DMS153 treated with DMSO at 0.1 percent for 48 hours (cell line): ENCODE results near the gene CLEC16A.

Experiments
- DNase-seq: peaks from one replicate; lab custom pipeline; 2025; ENCODE audit not compliant: unreplicated experiment; lab: John Stamatoyannopoulos, UW

Gene CLEC16A

GRCh38 chr16:10987361-10988163, 43.2 kb downstream of the CLEC16A start:
- DNase-seq, result no peak

DNA sequence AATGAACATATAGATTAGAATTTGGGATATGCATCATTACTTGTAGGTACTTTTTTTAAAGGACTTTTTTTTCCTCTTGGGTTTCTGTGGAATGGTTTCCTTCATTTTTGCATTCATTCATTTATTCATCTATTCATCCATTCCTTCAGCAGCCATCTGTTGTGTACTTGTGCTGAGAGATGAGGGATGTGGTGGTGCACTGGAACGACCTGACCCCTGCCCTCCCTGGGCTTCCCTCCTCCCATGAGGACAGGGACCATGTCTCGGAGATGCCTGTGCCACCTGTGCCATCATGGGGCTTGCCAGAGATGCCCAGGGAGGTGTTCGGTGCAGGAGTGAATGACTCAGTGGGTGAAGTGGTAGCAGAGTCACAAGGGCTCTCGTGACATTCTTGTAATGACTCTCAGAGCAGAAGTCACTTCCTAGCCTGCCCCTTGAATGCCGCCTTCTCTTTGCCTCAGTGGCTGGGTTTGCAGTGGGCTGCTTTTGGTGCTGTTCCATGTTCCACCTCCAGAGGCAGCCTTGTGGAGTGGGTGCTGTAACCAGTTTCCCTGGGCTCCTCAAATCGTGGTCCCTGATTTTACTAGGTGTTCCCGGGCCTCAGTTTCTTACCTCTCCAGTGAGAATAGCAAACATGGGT, 43.9 kb downstream of the CLEC16A start:
- DNase-seq, result no peak

DNA sequence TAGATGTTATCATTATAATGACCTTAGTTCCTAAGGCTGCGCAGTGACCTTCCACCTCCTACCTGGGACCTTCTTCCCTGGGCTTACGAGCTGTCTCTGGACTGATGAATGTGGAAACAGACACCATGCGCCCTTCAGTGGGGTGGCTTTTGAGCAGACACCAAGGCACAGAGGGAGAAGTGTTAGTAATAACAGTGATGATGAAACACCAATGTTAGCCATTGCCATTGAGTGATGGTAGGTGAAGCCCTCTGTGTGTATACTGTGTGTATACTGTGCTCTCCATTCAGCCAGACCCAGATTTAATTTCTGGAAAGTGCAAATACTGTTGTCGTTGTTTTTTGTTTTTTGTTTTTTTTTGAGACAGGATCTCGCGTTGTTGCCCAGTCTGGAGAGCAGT, 44.5 kb downstream of the CLEC16A start:
- DNase-seq, result no peak

DNA sequence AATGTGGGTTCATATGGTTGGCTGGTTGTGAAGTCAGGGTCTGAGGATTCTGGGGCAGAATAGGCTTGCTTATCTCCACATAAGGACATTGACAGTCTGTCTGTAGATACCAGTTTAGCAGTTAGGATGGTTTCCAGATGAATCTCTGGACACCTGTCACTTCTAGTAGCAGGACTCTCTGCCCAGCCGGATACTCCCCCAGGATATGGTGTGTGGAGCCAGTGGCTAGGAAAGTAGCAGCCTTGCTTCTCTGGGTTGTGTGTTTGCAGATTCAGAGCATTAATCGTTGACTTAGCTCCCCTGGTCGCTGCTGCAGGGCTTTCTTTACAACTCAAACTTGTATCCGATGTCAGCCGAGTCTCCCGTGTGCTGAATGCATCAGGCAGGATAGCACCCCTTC, 45.2 kb downstream of the CLEC16A start:
- no peak for DNase-seq

DNA sequence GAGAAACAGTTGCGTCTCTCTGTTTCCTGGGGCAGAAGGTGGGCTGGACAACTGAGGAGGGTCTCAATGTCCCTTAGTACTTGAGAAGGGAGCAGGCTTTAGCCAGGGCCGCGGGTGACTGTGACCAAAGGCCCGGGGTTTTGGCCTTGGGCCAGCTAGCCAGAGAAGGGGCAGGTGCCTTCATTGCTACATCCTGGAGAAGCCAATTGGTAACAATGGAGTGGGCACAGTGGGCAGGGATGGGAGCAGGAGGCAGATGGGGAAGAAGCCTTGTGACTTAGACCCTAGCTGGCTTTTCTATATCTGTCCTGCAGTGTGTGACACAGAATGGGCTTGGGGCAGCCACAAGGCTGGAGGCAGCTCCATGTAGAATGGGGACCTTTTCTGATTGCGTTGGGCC, 46.0 kb downstream of the CLEC16A start:
- no peak for DNase-seq

DNA sequence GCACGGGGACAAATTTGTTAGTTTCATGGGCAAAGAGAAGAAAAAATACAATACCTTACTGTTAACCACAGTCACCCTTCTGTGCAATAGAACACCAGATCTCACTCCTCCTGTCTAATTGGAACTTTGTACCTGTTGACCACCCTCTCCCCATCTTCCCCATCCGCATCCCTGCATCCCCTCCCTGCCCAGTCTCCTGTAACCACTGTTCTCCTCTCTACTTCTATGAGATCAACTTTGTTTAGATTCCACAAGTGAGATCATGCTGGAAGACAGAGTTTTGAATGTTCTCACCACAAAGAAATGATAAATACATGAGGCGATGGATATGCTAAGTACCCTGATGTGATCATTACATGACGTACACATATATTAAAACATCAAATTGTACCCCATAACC, 47.7 kb downstream of the CLEC16A start:
- no peak for DNase-seq

GRCh38 chr16:10992797-10993196, 48.4 kb downstream of the CLEC16A start:
- no peak for DNase-seq

DNA sequence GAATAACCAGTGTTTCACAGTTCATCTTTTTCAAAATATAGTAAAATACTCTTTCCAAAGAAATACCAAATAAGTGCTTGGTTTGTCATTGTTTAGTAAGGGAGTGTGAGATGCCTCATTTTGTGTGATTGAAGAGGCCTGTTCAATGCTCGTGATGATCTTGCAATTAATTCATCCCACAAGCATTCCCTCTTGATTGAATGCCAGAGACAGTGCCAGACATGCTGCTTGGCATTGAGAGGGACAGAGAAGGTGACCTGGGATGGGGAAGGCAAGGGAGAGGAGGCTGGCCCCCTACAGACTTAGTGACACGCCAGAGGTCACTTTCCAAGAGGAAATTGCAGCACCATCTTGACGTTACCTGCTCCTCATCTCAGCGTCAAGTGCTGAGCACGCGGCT, 49.3 kb downstream of the CLEC16A start:
- DNase-seq, result no peak

GRCh38 chr16:10994571-10994970, 50.2 kb downstream of the CLEC16A start:
- DNase-seq, result no peak

DNA sequence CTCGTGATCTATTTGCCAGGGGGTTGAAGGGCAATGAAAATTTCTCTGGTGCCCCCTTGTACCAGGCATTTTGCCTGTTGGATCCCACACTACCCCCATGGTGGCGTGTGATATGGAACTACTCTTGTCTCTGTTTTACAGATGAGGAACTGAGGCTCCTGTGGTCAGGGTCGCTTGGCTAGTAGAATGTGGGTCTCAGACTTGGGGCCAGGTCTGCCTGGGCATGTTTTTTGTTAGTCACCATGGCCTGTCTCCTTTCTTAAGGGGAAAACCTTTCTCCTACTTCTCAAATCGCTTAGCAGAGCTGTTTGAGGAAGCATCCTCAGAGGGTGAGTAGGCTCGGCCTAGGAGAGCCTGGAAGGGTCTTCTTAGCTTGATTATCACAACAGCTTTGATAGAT, 51.2 kb downstream of the CLEC16A start:
- DNase-seq, result no peak

DNA sequence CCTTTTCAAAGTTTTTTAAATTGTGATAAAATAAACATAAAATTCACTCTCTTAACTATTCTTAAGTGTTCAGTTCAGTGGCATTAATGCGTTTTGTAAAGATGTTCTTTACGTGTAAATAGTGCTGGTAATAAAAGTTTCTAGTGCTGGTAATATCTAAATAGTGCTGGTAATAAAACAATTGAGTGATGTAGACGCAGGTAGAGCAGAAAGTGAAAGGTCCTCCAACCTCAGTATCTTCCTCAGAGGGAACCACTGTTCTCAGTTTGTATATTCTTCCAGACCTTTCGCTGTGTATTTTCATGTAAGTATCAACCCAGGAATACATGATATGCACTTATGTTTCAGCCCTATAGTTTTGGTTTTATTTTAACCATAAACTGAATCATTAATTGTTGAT, 53.1 kb downstream of the CLEC16A start:
- DNase-seq, result no peak

DNA sequence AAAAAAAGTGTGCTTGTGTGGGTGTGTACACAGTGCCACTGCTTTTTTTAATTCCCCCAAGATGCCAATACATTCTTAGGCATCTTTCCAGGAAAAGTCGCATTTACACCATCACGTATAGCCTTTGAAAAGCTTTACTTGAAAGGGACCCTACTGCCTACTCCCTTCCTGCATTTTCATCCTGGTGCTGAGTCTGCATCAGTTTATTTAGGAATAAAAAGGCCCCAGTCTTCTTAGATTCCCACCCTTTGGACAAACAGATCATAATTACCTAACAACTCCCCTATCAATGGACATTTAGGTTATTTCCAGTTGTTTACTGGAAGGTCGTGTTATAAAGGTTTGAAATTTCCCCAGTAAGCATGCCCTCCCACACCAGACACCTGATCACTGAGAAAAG, 54.9 kb downstream of the CLEC16A start:
- DNase-seq, result no peak

DNA sequence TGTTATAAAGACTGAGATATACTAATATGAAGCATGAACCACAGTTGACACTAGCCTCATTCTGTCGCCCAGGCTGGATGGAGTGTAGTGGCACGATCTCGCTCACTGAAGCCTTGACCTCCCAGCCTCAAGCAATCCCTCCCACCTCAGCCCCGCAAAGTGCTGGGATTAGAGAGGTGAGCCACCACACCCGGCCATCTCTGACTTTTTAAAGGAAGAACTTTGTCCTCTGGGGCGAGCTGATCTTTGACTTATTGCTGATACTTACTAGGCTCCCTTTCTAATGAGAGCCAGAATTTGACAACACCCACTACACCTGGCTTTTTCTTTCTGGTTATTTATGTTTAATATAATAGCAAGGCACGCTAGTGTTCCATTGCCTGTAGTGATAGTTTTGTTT, 57.2 kb downstream of the CLEC16A start:
- no peak for DNase-seq

DNA sequence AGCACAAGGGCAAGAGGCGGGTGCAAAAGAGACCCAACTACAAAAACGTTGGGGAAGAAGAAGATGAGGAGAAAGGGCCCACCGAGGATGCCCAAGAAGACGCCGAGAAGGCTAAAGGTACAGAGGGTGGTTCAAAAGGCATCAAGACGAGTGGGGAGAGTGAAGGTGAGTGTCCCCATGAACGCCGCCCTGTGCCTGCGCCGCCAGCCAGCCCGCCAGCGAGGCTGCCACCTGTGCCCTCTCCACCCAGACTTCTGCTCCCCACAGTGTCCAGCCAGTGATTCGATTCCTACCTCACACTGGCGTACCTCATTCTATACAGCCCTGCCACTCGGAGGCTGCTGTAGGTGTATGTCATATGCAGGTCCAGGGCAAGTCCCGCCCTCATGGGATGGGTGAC, 58.8 kb downstream of the CLEC16A start:
- DNase-seq, result no peak

GRCh38 chr16:11004351-11004750, 60.0 kb downstream of the CLEC16A start:
- no peak for DNase-seq

- no peak for DNase-seq
Measured at GRCh38 chr16:11004973-11005610, 60.7 kb downstream of the CLEC16A start.

DNA sequence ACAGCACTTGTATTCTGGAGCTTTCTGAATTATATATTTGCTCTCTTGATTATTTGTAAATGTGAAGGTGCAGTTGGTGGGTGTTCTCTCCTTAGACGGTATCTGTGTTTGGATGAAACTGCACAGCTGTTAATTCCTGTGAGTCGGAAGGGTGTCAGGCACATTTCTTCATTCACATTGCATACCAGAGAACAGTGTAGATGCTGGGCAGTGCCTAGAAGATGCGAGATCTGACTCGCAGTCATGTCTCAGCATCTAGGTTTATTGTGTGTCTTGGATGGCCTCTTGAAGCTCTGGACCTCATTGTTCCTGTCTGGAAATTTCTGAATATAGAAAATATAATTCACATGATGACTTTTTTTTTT, 61.2 kb downstream of the CLEC16A start:
- no peak for DNase-seq

DNA sequence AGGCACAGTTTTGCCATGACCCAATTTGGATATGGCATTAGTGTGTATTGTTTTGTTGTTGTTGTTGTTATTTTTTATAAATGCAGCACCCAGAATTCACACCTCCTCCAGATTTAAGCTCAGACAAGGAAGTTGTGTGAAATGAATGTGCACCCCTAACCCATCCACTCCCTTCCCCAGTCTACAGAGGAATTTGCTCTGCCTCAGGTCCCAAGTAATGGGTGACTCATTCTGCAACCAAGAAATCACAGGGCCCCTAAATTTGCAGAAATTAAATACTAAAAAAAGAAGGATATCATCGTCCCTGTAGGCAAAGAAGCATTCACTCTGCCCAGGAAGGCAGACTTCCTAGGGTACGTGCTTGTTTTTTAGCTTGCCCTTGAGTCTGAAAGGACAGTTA, 62.3 kb downstream of the CLEC16A start:
- DNase-seq, result no peak

- no peak for DNase-seq
Measured at GRCh38 chr16:11007714-11008280, 63.4 kb downstream of the CLEC16A start.

- no peak for DNase-seq
Measured at GRCh38 chr16:11009027-11009755, 64.8 kb downstream of the CLEC16A start.

GRCh38 chr16:11010575-11011221, 66.3 kb downstream of the CLEC16A start:
- no peak for DNase-seq
